RKO (cell line): ENCODE data around the gene IP6K1.
A peak's percentile ranks its signal among the peaks of the same experiment; 100 is the strongest.
"Not testable (repeated sequence)": the region's sequence is repeated elsewhere in the genome, so short reads cannot be mapped to it uniquely, and the experiment has no call there.

Experiments used
- DNase-seq: peaks from one replicate; pipeline ENCODE4 v3.0.0-alpha.2; 2016; ENCODE audit warnings: low spot score

The IP6K1 gene

GRCh38 chr3:49793486-49794085 is 7.2 kb upstream of the IP6K1 start:
- no peak for DNase-seq

- DNase-seq = no peak
Observed at GRCh38 chr3:49792371-49793150, 6.2 kb upstream of the IP6K1 start.

- no peak for DNase-seq
Observed at GRCh38 chr3:49791571-49791970, 5.2 kb upstream of the IP6K1 start.

- no peak for DNase-seq
Observed at GRCh38 chr3:49790626-49791411, 4.5 kb upstream of the IP6K1 start.

- DNase-seq = no peak
Observed at GRCh38 chr3:49788056-49788455, 1.7 kb upstream of the IP6K1 start.

- DNase-seq = no peak
Observed at GRCh38 chr3:49787536-49787935, 1.2 kb upstream of the IP6K1 start.

- no peak for DNase-seq
Observed at GRCh38 chr3:49787182-49787464, 781 bp upstream of the IP6K1 start.

GRCh38 chr3:49785565-49786356 is 581 bp downstream of the IP6K1 start:
- DNase-seq = peak; percentile 62

GRCh38 chr3:49782277-49782676 is 4.1 kb downstream of the IP6K1 start:
- not testable (repeated sequence) for DNase-seq

- no peak for DNase-seq
Observed at GRCh38 chr3:49781415-49782199, 4.7 kb downstream of the IP6K1 start.

GRCh38 chr3:49780975-49781365 is 5.4 kb downstream of the IP6K1 start:
- DNase-seq = not testable (repeated sequence)

GRCh38 chr3:49780080-49780974 is 6.0 kb downstream of the IP6K1 start:
- DNase-seq = no peak

- no peak for DNase-seq
Observed at GRCh38 chr3:49779358-49780079, 6.8 kb downstream of the IP6K1 start.

GRCh38 chr3:49776101-49776500 is 10.2 kb downstream of the IP6K1 start:
- DNase-seq = not testable (repeated sequence)

GRCh38 chr3:49775538-49775937 is 10.8 kb downstream of the IP6K1 start:
- DNase-seq = no peak

- DNase-seq = no peak
Observed at GRCh38 chr3:49772703-49773102, 13.6 kb downstream of the IP6K1 start.

- DNase-seq = no peak
Observed at GRCh38 chr3:49771340-49771938, 14.9 kb downstream of the IP6K1 start.

- DNase-seq = no peak
Observed at GRCh38 chr3:49769926-49770325, 16.4 kb downstream of the IP6K1 start.

- peak; percentile 51 for DNase-seq
Observed at GRCh38 chr3:49769286-49769915, 16.9 kb downstream of the IP6K1 start.
